A549 (cell line): Measurements from ENCODE around the gene CUX1. TPM values are rescaled to one million over a fixed set of nuclear protein-coding genes. Genes with fewer than 3 reads are reported as not detected.

Experiments
- ATAC-seq, 2 experiments: fragments of 200-7000 bp in 1 of 2; fragments of >200 bp in 1 of 2; cut with Nextera tagmentation in 1 of 2; cut with Tn5 transposase in 1 of 2; 3 replicates each; pipeline versions ENCODE4 v1.8.0 to v1.9.1; 2018 to 2020; ENCODE audit warnings: mild to moderate bottlenecking in 1 of 2, moderate library complexity in 1 of 2
- CTCF ChIA-PET: fragments of 300-600 bp; sonication (Branson Sonifier 250); formaldehyde crosslinking; extraction: SDS; loops from one replicate; lab custom pipeline; 2021; ENCODE audit warnings: antibody characterized with exemption, inconsistent platforms; lab: Yijun Ruan, JAX
- POLR2A ChIA-PET: fragments of 350-600 bp; formaldehyde crosslinking; extraction: SDS; loops from one replicate; lab custom pipeline; 2021; ENCODE audit warnings: antibody characterized with exemption, inconsistent platforms; lab: Yijun Ruan, JAX
- DNase-seq, 2 experiments: peaks; one replicate each; pipeline versions ENCODE4 v3.0.0 to v3.0.0-alpha.2; 2011 to 2016; ENCODE audit warnings: low read depth in 1 of 2, low spot score in 1 of 2
- FAIRE-seq: peaks from 2 replicates; lab custom pipeline; 2011; peaks lifted over from hg19 to GRCh38; lab: Jason Lieb, UNC
- H3K27ac ChIP-seq, 2 experiments: fragments of >200 bp; sonication (Bioruptor Twin); formaldehyde crosslinking; 3 replicates each; pipeline ENCODE4 v1.5.1; 2016 to 2017
- H3K4me1 ChIP-seq: fragments of >200 bp; sonication (Bioruptor Twin); formaldehyde crosslinking; 3 replicates; pipeline ENCODE4 v1.6.1; 2016
- H3K4me2 ChIP-seq: fragments of >200 bp; sonication (Bioruptor Twin); formaldehyde crosslinking; 3 replicates; pipeline ENCODE4 v1.6.1; 2016
- H3K4me3 ChIP-seq: fragments of >200 bp; sonication (Bioruptor Twin); formaldehyde crosslinking; 3 replicates; pipeline ENCODE4 v1.5.1; 2016
- H3K9me3 ChIP-seq: fragments of >200 bp; sonication (Bioruptor Twin); formaldehyde crosslinking; 3 replicates; pipeline ENCODE4 v1.6.1; 2016
- CEBPB ChIP-seq, 2 experiments: fragments of >200 bp in 1 of 2; sonication (Bioruptor Twin) in 1 of 2; formaldehyde crosslinking in 1 of 2; IDR thresholded peaks; 2 replicates each; pipeline ENCODE4 v1.6.1; 2012 to 2016
- CHD4 ChIP-seq: fragments of 200-600 bp; sonication (generic); IDR thresholded peaks from 2 replicates; pipeline ENCODE4 v1.6.1; 2016; ENCODE audit warnings: antibody characterized with exemption, mild to moderate bottlenecking, borderline replicate concordance
- EHF ChIP-seq: fragments of 250-450 bp; sonication (Bioruptor Pico); IDR thresholded peaks from 2 replicates; pipeline ENCODE4 v1.5.0; 2020; ENCODE audit warnings: mild to moderate bottlenecking
- EHMT2 ChIP-seq: fragments of 200-600 bp; sonication (generic); IDR thresholded peaks from 2 replicates; pipeline ENCODE4 v1.6.1; 2016; ENCODE audit warnings: antibody characterized with exemption, low read depth, mild to moderate bottlenecking, moderate library complexity
- ESRRA ChIP-seq: fragments of 150-350 bp; IDR thresholded peaks from 2 replicates; pipeline ENCODE4 v1.6.1; 2014; ENCODE audit warnings: mild to moderate bottlenecking, low read length, borderline replicate concordance
- GATA3 ChIP-seq: IDR thresholded peaks from 2 replicates; pipeline ENCODE4 v1.6.1; 2012; ENCODE audit warnings: borderline replicate concordance
- HDAC2 ChIP-seq: fragments of 200-600 bp; sonication (generic); IDR thresholded peaks from 2 replicates; pipeline ENCODE4 v1.6.1; 2016
- HOXA7 ChIP-seq: fragments of 250-450 bp; sonication (Bioruptor Pico); IDR thresholded peaks from 2 replicates; pipeline ENCODE4 v1.5.0; 2020; ENCODE audit warnings: mild to moderate bottlenecking, moderate library complexity
- HOXB5 ChIP-seq: fragments of 250-450 bp; sonication (Bioruptor Pico); IDR thresholded peaks from 2 replicates; pipeline ENCODE4 v1.5.0; 2020; ENCODE audit warnings: mild to moderate bottlenecking, moderate library complexity
- MAFK ChIP-seq: fragments of 450-650 bp; IDR thresholded peaks from 2 replicates; pipeline ENCODE4 v1.6.1; 2014; ENCODE audit not compliant: partially characterized antibody
- NFE2L2 ChIP-seq: fragments of 150-350 bp; conservative IDR thresholded peaks from 2 replicates; pipeline ENCODE4 v1.6.1; 2014; ENCODE audit warnings: low read length
- NPAS2 ChIP-seq: fragments of 250-450 bp; sonication (Bioruptor Pico); IDR thresholded peaks from 2 replicates; pipeline ENCODE4 v1.8.0; 2022; ENCODE audit warnings: mild to moderate bottlenecking, moderate library complexity, borderline replicate concordance
- PBX3 ChIP-seq: IDR thresholded peaks from 2 replicates; pipeline ENCODE4 v1.6.1; 2012
- POLR2A ChIP-seq: IDR thresholded peaks from 2 replicates; pipeline ENCODE4 v1.6.1; 2012; ENCODE audit warnings: mild to moderate bottlenecking, low read length
- RCOR1 ChIP-seq: fragments of 150-350 bp; IDR thresholded peaks from 2 replicates; pipeline ENCODE4 v1.6.1; 2014; ENCODE audit warnings: antibody characterized with exemption, low read length, low read depth
- RFX5 ChIP-seq: fragments of 450-650 bp; IDR thresholded peaks from 2 replicates; pipeline ENCODE4 v1.7.1; 2014; ENCODE audit warnings: antibody characterized with exemption, mild to moderate bottlenecking, moderate library complexity
- RNF2 ChIP-seq: fragments of 200-600 bp; sonication (generic); IDR thresholded peaks from 2 replicates; pipeline ENCODE4 v1.6.1; 2016; ENCODE audit warnings: low read depth, mild to moderate bottlenecking, antibody characterized with exemption, moderate library complexity, borderline replicate concordance
- ZC3H11A ChIP-seq: fragments of 450-650 bp; IDR thresholded peaks from 2 replicates; pipeline ENCODE4 v1.6.1; 2014; ENCODE audit warnings: antibody characterized with exemption, mild to moderate bottlenecking
- WGBS: methylation state at CpG from one replicate; pipeline ENCODE4 v1.1.6; 2017; ENCODE audit errors: missing lambda C conversion rate; 5-methylcytosine and 5-hydroxymethylcytosine counted together
- polyA plus RNA-seq, 4 experiments: library from polyadenylated mRNA; depleted of rRNA in 3 of 4; stranded (reverse); fragments of >200 nt; fragmentation: RNase III in 1 of 4; extraction: RNeasy Plus Mini Kit Qiagen cat#74134 plus additional on column Dnase treatment in 1 of 4; gene quantifications; 2 replicates in 3 of 4; 3 replicates in 1 of 4; pipeline ENCODE4 v1.2.3, GENCODE V29; 2011 to 2017
- TF ChIP-seq, protein P1 (sequence below): fragments of 450-650 bp; IDR thresholded peaks from 2 replicates; pipeline ENCODE4 v1.6.1; 2014; ENCODE audit warnings: antibody characterized with exemption
- TF ChIP-seq, protein P2 (sequence below): IDR thresholded peaks from 2 replicates; pipeline ENCODE4 v1.6.1; 2012; ENCODE audit warnings: low read depth, borderline replicate concordance
- TF ChIP-seq, protein P3 (sequence below): fragments of >200 bp; sonication (Bioruptor Twin); formaldehyde crosslinking; IDR thresholded peaks from 3 replicates; pipeline ENCODE4 v1.6.1; 2016
- TF ChIP-seq, protein P4 (sequence below): fragments of 250-450 bp; sonication (Bioruptor Pico); IDR thresholded peaks from 2 replicates; pipeline ENCODE4 v1.5.0; 2021; ENCODE audit warnings: mild to moderate bottlenecking, moderate library complexity, borderline replicate concordance
- TF ChIP-seq, protein P5 (sequence below): fragments of 250-450 bp; sonication (Bioruptor Pico); IDR thresholded peaks from 2 replicates; pipeline ENCODE4 v1.5.0; 2020; ENCODE audit warnings: low read depth, mild to moderate bottlenecking, moderate library complexity

CUX1 gene
- polyA plus RNA-seq, 2 of the 4 experiments (the other 2 are of a cell fraction) = 32.7 to 33.4 TPM

GRCh38 chr7:102107474-102108104 lies 290.2 kb downstream of the CUX1 start:
- FAIRE-seq (no peak), ATAC-seq (no peak), DNase-seq (no peak)
- TF ChIP-seq, protein P1, sequence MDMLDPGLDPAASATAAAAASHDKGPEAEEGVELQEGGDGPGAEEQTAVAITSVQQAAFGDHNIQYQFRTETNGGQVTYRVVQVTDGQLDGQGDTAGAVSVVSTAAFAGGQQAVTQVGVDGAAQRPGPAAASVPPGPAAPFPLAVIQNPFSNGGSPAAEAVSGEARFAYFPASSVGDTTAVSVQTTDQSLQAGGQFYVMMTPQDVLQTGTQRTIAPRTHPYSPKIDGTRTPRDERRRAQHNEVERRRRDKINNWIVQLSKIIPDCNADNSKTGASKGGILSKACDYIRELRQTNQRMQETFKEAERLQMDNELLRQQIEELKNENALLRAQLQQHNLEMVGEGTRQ = no peak
- TF ChIP-seq NFE2L2 = no peak
- no peak for TF ChIP-seq ESRRA
- no peak for TF ChIP-seq RFX5
- TF ChIP-seq CEBPB (IDR thresholded peaks at IDR 0.05) = no peak
- Histone ChIP-seq H3K4me3 (no peak overlapping the region), H3K9me3 (no peaks in the 10 kb centered on the region), H3K4me2 (no peak overlapping the region), H3K4me1 (no peaks in the 10 kb centered on the region), H3K27ac (no peak overlapping the region)
- POLR2A ChIA-PET = no interaction called here
- 92% methylated on average over 11 of the region's 19 CpGs for WGBS
- CTCF ChIA-PET = interaction anchor here (1.6 kb wide), 2 partner anchors 33 to 565 kb away, joined by 4 to 6 read pairs; no protein-coding TSS in a partner anchor

DNA sequence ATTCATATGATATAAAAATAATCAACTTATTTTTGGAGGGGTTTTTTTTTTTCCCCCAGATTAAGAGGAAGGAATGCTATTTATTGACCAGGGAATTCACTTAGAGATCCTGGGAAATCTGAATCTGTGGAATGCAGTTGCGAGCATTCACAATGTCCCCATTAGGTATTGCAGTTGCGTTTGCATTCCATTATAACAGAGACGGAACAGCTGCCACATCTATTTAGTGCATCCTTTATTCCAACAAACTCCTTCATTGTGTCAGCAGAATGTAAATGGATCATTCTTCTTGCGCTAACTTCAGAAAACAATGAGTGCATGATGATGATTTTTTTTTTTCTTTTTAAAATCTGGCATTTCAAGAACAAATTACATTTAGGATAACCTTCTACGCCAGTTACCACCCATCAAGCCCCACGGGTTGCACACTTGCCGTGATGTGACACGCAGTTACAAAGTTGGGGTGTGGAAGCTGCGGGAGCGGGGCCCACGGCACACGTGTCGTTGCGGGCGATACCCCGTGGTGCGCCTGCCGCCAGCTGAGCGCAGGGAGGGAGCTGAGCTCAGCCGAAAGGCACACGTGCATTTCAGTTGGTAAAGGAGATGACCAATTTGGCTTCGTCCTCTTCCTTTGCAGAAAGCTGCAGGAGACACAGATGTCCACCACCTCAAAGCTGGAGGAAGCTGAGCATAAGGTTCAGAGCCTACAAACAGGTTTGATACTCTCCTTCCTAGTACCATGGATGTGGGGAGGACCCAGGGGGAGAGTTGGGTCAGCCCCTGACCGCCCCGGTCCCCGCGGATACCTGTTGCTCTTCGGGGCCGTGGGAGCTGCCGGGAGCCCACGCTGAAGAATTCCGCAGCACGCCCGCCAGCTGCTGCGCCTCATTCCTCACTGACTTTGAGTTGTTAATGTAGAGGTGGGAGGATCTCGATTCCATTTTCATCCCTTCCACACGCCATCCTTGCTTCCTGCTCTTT lies 293.9 kb downstream of the CUX1 start:
- H3K4me2 ChIP-seq = no peak overlapping the region
- ATAC-seq = no peak
- no peaks in the 10 kb centered on the region for H3K4me1 ChIP-seq
- no peaks in the 10 kb centered on the region for H3K9me3 ChIP-seq
- 94% methylated on average over 36 of the region's 36 CpGs for WGBS
- no peak overlapping the region for H3K27ac ChIP-seq
- no peak for DNase-seq
- ChIA-PET POLR2A (no interaction called here), CTCF (no interaction called here)
- FAIRE-seq = no peak
- no peak overlapping the region for H3K4me3 ChIP-seq
- TF ChIP-seq RFX5 (no peak), HDAC2 (no peak), EHF (CRISPR knock-in tag) (no peak), RNF2 (no peak), MAFK (no peak), NFE2L2 (no peak), ESRRA (no peak), PBX3 (no peak)

- ATAC-seq (no peak), FAIRE-seq (no peak), DNase-seq (no peak)
- ChIA-PET CTCF (no interaction called here), POLR2A (no interaction called here)
- no peak overlapping the region for H3K4me2 ChIP-seq
- no peak overlapping the region for H3K27ac ChIP-seq
- H3K9me3 ChIP-seq = no peaks in the 10 kb centered on the region
- no peak overlapping the region for H3K4me3 ChIP-seq
- H3K4me1 ChIP-seq = 0 out of 3 replicates have a peak, but pooled peaks cover 4% of the 10 kb centered on the region
- 86% methylated on average over 7 of the region's 7 CpGs for WGBS
- TF ChIP-seq, protein P2, sequence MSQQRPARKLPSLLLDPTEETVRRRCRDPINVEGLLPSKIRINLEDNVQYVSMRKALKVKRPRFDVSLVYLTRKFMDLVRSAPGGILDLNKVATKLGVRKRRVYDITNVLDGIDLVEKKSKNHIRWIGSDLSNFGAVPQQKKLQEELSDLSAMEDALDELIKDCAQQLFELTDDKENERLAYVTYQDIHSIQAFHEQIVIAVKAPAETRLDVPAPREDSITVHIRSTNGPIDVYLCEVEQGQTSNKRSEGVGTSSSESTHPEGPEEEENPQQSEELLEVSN = no peak
- TF ChIP-seq, protein P3, sequence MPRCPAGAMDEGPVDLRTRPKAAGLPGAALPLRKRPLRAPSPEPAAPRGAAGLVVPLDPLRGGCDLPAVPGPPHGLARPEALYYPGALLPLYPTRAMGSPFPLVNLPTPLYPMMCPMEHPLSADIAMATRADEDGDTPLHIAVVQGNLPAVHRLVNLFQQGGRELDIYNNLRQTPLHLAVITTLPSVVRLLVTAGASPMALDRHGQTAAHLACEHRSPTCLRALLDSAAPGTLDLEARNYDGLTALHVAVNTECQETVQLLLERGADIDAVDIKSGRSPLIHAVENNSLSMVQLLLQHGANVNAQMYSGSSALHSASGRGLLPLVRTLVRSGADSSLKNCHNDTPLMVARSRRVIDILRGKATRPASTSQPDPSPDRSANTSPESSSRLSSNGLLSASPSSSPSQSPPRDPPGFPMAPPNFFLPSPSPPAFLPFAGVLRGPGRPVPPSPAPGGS = no peak
- TF ChIP-seq HOXB5 (no peak), RCOR1 (no peak), POLR2A (no peak), EHMT2 (no peak), RNF2 (no peak), HOXA7 (CRISPR knock-in tag) (no peak), NPAS2 (no peak), HDAC2 (no peak), GATA3 (no peak), CHD4 (no peak), EHF (CRISPR knock-in tag) (no peak), ZC3H11A (no peak), ESRRA (no peak)
- TF ChIP-seq, protein P4, sequence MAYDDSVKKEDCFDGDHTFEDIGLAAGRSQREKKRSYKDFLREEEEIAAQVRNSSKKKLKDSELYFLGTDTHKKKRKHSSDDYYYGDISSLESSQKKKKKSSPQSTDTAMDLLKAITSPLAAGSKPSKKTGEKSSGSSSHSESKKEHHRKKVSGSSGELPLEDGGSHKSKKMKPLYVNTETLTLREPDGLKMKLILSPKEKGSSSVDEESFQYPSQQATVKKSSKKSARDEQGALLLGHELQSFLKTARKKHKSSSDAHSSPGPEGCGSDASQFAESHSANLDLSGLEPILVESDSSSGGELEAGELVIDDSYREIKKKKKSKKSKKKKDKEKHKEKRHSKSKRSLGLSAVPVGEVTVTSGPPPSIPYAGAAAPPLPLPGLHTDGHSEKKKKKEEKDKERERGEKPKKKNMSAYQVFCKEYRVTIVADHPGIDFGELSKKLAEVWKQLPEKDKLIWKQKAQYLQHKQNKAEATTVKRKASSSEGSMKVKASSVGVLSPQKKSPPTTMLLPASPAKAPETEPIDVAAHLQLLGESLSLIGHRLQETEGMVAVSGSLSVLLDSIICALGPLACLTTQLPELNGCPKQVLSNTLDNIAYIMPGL (CRISPR knock-in tag) = no peak
- TF ChIP-seq, protein P1 = no peak
- TF ChIP-seq, protein P5, sequence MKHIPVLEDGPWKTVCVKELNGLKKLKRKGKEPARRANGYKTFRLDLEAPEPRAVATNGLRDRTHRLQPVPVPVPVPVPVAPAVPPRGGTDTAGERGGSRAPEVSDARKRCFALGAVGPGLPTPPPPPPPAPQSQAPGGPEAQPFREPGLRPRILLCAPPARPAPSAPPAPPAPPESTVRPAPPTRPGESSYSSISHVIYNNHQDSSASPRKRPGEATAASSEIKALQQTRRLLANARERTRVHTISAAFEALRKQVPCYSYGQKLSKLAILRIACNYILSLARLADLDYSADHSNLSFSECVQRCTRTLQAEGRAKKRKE = no peak
Measured at GRCh38 chr7:102115181-102115580, 297.8 kb downstream of the CUX1 start.
